IgD-negative memory B cell (primary cell): Measurements from ENCODE around the gene CCDC149. TPM values are rescaled to one million over a fixed set of nuclear protein-coding genes. Genes with fewer than 3 reads are reported as not detected.
A peak's percentile ranks its signal among the peaks of the same experiment; 100 is the strongest.

ENCODE experiments used
- H3K27ac Mint-ChIP-seq, 3 donors: one replicate each; pipeline ENCODE4 v1.8.0; 2020 to 2022; ENCODE audit warnings: mild to moderate bottlenecking in 3 of 3, mixed read lengths in 3 of 3, moderate library complexity in 1 of 3
- H3K27me3 Mint-ChIP-seq: one replicate; pipeline ENCODE4 v1.8.0; 2021; ENCODE audit warnings: mixed read lengths
- H3K36me3 Mint-ChIP-seq: one replicate; pipeline ENCODE4 v1.8.0; 2020; ENCODE audit warnings: mild to moderate bottlenecking, mixed read lengths
- H3K4me1 Mint-ChIP-seq, 3 donors: one replicate each; pipeline ENCODE4 v1.8.0; 2020 to 2022; ENCODE audit warnings: mixed read lengths in 3 of 3, mild to moderate bottlenecking in 1 of 3
- H3K4me3 Mint-ChIP-seq, 4 donors: one replicate each; pipeline ENCODE4 v1.8.0; 2020 to 2022; ENCODE audit warnings: mild to moderate bottlenecking in 4 of 4, mixed read lengths in 4 of 4, moderate library complexity in 3 of 4
- H3K9me3 Mint-ChIP-seq, 3 donors: one replicate each; pipeline ENCODE4 v1.8.0; 2020 to 2021; ENCODE audit warnings: mixed read lengths in 3 of 3, mild to moderate bottlenecking in 1 of 3
- polyA plus RNA-seq: library from polyadenylated mRNA; unstranded; fragments of 300-500 nt; fragmentation: Illumina TruSeq; gene quantifications from one replicate; pipeline ENCODE4 v1.2.3, GENCODE V29; 2021

The CCDC149 gene
- polyA plus RNA-seq, 1 donor from 2014 or later = not detected

GRCh38 chr4:24820541-24820940, 92.3 kb downstream of the CCDC149 start:
- Mint-ChIP-seq H3K4me1 (no peaks in the 10 kb centered on the region), H3K4me3 (no peak overlapping the region), H3K27ac (no peak overlapping the region), H3K36me3 (peaks cover 1% of the 10 kb centered on the region), H3K9me3 (no peaks in the 10 kb centered on the region), H3K27me3 (no peaks in the 10 kb centered on the region)

GRCh38 chr4:24816797-24817196, 96.0 kb downstream of the CCDC149 start:
- Mint-ChIP-seq H3K27me3 (no peaks in the 10 kb centered on the region), H3K9me3 (peaks cover 0 to 5% (median 4%) of the 10 kb centered on the region in 3 donors), H3K4me3 (no peak overlapping the region)

DNA sequence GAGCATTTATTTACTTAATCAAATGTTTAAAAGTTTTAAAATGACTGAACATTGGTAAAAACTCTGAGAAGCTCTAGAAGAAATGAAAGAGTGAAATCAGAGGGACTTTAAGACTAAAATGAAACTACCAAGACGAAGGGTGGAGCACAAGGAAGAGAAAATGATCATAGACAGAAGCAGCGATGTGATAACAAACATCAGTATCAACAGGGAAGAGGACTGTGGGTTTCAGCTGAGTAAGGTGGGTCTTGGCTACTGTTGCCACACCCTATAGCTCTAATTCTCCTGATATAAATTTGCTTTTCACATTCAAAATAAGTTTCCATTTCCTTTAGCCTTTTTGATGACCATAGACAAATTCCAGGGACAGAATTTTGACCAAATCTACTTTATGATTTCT, 99.1 kb downstream of the CCDC149 start:
- peaks cover 3% of the 10 kb centered on the region for H3K36me3 Mint-ChIP-seq
- H3K27ac Mint-ChIP-seq = no peak overlapping the region
- peaks cover 0 to 2% (median 0%) of the 10 kb centered on the region in 3 donors for H3K4me1 Mint-ChIP-seq
- H3K9me3 Mint-ChIP-seq = peaks cover 0 to 5% (median 4%) of the 10 kb centered on the region in 3 donors
- no peaks in the 10 kb centered on the region for H3K27me3 Mint-ChIP-seq
- no peak overlapping the region for H3K4me3 Mint-ChIP-seq

More at GRCh38 chr4:24816797-24817196, 96.0 kb downstream of the CCDC149 start:
- H3K4me1 Mint-ChIP-seq = no peaks in the 10 kb centered on the region
- H3K36me3 Mint-ChIP-seq = peaks cover 3% of the 10 kb centered on the region
- no peak overlapping the region for H3K27ac Mint-ChIP-seq

- Mint-ChIP-seq H3K9me3 (peaks cover 0 to 5% (median 4%) of the 10 kb centered on the region in 3 donors), H3K4me3 (no peak overlapping the region), H3K27ac (peak overlapping the region in 1 of 3 donors; percentile 89), H3K36me3 (peaks cover 3% of the 10 kb centered on the region), H3K4me1 (peaks cover 0 to 2% (median 0%) of the 10 kb centered on the region in 3 donors), H3K27me3 (no peaks in the 10 kb centered on the region)
Measured at GRCh38 chr4:24810871-24811631, 101.8 kb downstream of the CCDC149 start.

DNA sequence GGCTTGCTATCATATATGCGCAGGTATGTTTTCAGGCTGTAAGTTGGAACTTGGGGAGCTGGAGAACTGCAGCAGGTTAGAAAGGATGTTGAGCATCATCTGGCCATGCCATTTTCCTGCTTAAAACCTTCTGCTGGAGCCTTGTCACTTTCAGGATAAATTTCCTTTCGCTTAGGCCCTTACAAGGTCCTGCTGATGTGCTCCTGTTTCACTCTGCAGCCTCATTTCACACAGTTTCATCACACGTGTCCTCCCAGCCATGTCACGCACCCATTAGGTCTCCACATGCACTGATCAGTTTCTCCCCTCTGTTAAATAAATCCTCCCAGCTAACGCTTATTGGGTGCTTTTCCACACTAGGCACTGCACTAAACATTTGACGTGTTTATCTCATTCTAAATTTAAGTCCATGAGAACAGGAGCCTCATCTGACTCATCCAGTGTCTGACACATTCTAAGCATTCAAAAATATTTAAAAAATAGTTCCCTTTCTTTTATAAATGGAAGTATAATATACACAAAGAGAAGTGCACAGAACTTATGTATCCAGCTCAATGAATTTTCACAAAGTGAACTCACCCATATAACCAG, 102.9 kb downstream of the CCDC149 start:
- H3K36me3 Mint-ChIP-seq = peaks cover 3% of the 10 kb centered on the region
- no peaks in the 10 kb centered on the region for H3K27me3 Mint-ChIP-seq
- peaks cover 0 to 5% (median 4%) of the 10 kb centered on the region in 3 donors for H3K9me3 Mint-ChIP-seq
- no peak overlapping the region for H3K27ac Mint-ChIP-seq
- H3K4me1 Mint-ChIP-seq = peaks cover 0 to 2% (median 0%) of the 10 kb centered on the region in 3 donors
- no peak overlapping the region for H3K4me3 Mint-ChIP-seq

DNA sequence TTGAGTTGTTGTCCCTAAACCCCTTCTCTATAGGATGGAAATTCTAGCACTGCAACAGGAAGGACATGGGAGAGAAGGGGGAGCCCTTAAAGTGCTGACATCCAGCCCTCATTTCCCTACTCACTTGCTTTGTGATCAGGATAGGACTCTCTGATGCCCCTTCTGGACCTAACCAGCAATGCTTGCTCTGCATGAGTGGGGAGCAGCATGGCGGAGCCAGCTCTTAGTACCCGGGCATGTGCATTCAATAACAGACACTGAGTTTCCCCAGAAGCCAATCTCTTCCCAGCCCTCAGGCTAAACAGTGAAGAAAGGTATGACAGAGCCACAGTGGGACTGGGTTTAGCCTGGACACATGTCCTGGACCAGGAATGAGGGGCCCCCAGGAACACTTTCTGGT, 103.5 kb downstream of the CCDC149 start:
- peaks cover 1% of the 10 kb centered on the region for H3K27me3 Mint-ChIP-seq
- peaks cover 0 to 2% (median 0%) of the 10 kb centered on the region in 3 donors for H3K4me1 Mint-ChIP-seq
- peaks cover 3% of the 10 kb centered on the region for H3K36me3 Mint-ChIP-seq
- no peak overlapping the region for H3K4me3 Mint-ChIP-seq
- H3K27ac Mint-ChIP-seq = no peak overlapping the region
- H3K9me3 Mint-ChIP-seq = peaks cover 0 to 7% (median 4%) of the 10 kb centered on the region in 3 donors

- Mint-ChIP-seq H3K4me1 (peaks cover 0 to 2% (median 0%) of the 10 kb centered on the region in 3 donors), H3K27me3 (peaks cover 1% of the 10 kb centered on the region), H3K4me3 (no peak overlapping the region), H3K27ac (no peak overlapping the region), H3K9me3 (peaks cover under 1 to 7% (median 4%) of the 10 kb centered on the region in 3 donors), H3K36me3 (peaks cover 3% of the 10 kb centered on the region)
Measured at GRCh38 chr4:24808955-24809354, 103.9 kb downstream of the CCDC149 start.

DNA sequence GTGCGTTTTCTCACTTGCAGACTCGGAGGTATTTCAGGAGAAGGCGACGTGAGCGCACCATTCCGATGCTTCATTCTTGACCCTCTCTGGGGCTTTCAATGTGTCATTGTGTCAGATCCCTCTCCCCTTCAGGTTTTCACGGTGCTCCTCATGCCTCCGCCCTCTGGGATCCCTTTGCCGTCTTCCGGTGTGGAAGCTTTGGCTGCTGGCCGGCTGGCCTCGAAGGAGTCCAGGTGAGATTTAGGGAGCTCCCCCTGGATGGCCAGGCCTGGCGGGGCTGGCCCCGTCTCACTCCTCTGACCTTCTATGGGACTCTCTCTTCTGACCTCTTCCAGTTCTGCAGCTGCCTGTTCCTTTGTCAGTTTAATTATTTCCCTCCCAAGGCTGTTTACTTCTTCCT, 104.6 kb downstream of the CCDC149 start:
- H3K27ac Mint-ChIP-seq = no peak overlapping the region
- H3K27me3 Mint-ChIP-seq = peaks cover 1% of the 10 kb centered on the region
- H3K4me3 Mint-ChIP-seq = no peak overlapping the region
- peaks cover 1 to 7% (median 4%) of the 10 kb centered on the region in 3 donors for H3K9me3 Mint-ChIP-seq
- peaks cover 0 to 2% (median 0%) of the 10 kb centered on the region in 3 donors for H3K4me1 Mint-ChIP-seq
- H3K36me3 Mint-ChIP-seq = peaks cover 3% of the 10 kb centered on the region

DNA sequence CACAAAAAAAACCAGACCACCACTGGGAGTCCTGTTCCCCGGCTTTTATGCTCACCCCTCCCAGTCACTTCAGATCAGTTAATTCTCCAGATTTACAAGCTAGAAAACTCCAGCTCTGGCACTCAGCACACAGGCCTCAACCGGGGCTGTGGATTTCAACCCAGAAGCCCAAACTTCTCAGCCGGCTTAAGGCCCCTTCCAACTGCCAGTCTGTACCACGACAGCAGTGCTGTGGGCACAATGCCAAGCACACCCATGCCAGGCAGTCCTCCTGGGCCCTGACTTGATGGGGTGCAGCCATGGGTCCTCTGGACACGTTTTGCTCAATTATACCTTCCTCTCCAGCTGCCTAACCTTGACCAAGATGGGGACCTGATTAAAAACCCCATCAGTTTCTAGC, 105.2 kb downstream of the CCDC149 start:
- peak overlapping the region in 1 of 3 donors; percentile 20 for H3K27ac Mint-ChIP-seq
- H3K4me3 Mint-ChIP-seq = no peak overlapping the region
- H3K27me3 Mint-ChIP-seq = peaks cover 1% of the 10 kb centered on the region
- peaks cover 3% of the 10 kb centered on the region for H3K36me3 Mint-ChIP-seq
- peaks cover 1 to 7% (median 4%) of the 10 kb centered on the region in 3 donors for H3K9me3 Mint-ChIP-seq
- H3K4me1 Mint-ChIP-seq = peaks cover 0 to 2% (median 0%) of the 10 kb centered on the region in 3 donors

DNA sequence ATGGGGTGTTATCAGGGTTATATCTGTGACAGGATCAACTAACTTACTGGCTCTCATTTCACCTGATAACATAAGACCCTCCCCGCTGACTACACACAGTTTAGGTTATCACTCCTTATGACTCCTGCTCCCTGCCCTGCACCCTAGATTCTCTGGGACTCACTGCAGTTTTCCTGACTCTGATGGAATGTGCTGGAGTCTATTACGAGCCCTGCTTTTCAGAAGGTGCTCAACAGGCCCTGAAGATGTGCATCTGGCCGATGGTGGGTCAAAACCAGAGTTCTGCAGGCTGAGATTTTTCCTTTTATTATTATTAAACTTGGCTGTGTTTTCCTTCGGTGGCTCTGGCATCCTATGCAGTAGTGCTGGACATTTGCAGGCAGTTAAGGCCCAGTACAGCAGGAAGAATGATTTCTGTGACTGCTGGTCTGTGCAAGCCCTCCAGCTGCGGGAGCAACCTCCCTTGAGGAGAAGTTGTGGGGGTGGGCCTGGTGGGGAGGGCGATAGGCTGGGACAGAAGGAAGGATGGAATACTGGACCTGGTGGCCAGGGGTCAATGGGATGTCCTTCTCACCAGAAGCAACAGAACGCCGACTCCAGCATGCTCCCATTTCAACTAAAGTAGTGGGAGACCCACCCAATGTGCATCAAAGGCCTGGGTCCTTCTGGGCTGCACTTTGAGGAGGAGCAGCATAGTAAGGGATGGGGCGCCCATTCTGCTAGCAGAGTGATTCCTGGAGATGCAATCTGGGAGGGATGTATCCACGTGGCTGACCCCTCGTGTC, 106.4 kb downstream of the CCDC149 start:
- Mint-ChIP-seq H3K9me3 (peaks cover 0 to 2% (median 1%) of the 10 kb centered on the region in 3 donors), H3K27me3 (peaks cover 3% of the 10 kb centered on the region), H3K36me3 (peaks cover 2% of the 10 kb centered on the region), H3K4me1 (peaks cover 0 to 2% (median 0%) of the 10 kb centered on the region in 3 donors), H3K4me3 (no peak overlapping the region), H3K27ac (no peak overlapping the region)

- H3K27ac Mint-ChIP-seq = no peak overlapping the region
- H3K36me3 Mint-ChIP-seq = no peaks in the 10 kb centered on the region
- H3K9me3 Mint-ChIP-seq = peaks cover 0 to 2% (median 1%) of the 10 kb centered on the region in 3 donors
- H3K4me1 Mint-ChIP-seq = peaks cover 0 to 2% (median 0%) of the 10 kb centered on the region in 3 donors
- no peak overlapping the region for H3K4me3 Mint-ChIP-seq
- peaks cover 7% of the 10 kb centered on the region for H3K27me3 Mint-ChIP-seq
Measured at GRCh38 chr4:24805566-24805965, 107.3 kb downstream of the CCDC149 start.

DNA sequence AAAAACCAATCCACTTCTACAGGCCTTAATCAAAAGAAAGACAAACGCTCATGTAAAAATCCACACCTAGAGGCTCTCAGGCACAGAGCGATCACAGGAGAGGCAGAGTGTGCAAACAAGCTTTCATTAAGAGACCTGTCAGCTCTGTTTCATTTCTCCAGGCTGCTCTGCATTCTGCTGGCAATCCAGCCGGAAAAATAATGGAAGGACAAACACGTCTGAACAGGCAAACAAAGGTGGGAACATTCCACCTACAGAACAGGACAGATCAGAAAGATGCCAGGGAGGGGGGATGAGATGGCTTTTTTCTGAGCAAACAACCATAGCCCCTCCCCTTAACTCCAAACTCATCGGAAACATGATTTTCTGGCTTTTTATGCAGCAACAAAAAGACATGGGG, 107.8 kb downstream of the CCDC149 start:
- Mint-ChIP-seq H3K27me3 (peaks cover 8% of the 10 kb centered on the region), H3K27ac (no peak overlapping the region), H3K4me3 (no peak overlapping the region), H3K36me3 (no peaks in the 10 kb centered on the region), H3K9me3 (peaks cover 0 to 2% (median 1%) of the 10 kb centered on the region in 3 donors), H3K4me1 (no peaks in the 10 kb centered on the region)

DNA sequence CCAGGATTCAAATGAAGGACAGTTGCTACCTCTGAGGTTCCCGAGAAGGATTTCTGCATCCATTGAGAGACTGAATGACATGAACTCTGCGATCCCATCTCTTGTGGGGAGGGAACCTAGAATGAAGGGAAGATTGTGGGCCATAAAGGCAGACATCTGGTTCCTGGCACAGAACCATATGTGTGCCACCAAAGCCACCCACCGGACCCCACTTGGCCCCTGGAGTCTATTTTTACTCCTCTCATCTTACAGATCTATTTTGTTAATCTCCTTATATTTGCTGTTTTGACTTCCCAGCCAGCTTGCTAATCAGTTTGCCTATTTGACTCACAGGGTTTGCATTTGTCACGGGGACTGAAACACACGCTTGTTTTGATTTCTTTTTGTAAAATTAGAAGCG, 110.2 kb downstream of the CCDC149 start:
- Mint-ChIP-seq H3K36me3 (no peaks in the 10 kb centered on the region), H3K4me1 (peaks cover 0 to 1% (median 0%) of the 10 kb centered on the region in 3 donors), H3K9me3 (peaks cover 0 to 4% (median 1%) of the 10 kb centered on the region in 3 donors), H3K27ac (no peak overlapping the region), H3K27me3 (peaks cover 21% of the 10 kb centered on the region), H3K4me3 (no peak overlapping the region)

- H3K27ac Mint-ChIP-seq = no peak overlapping the region
- H3K36me3 Mint-ChIP-seq = no peaks in the 10 kb centered on the region
- peaks cover 0 to 4% (median 1%) of the 10 kb centered on the region in 3 donors for H3K9me3 Mint-ChIP-seq
- H3K27me3 Mint-ChIP-seq = peaks cover 22% of the 10 kb centered on the region
- H3K4me3 Mint-ChIP-seq = peak overlapping the region in 1 of 4 donors; percentile 49
- peaks cover 0 to 1% (median 0%) of the 10 kb centered on the region in 3 donors for H3K4me1 Mint-ChIP-seq
Measured at GRCh38 chr4:24801136-24801855, 111.5 kb downstream of the CCDC149 start.
